Measurements from ENCODE around the gene LRRC70.

Gene LRRC70

DNA sequence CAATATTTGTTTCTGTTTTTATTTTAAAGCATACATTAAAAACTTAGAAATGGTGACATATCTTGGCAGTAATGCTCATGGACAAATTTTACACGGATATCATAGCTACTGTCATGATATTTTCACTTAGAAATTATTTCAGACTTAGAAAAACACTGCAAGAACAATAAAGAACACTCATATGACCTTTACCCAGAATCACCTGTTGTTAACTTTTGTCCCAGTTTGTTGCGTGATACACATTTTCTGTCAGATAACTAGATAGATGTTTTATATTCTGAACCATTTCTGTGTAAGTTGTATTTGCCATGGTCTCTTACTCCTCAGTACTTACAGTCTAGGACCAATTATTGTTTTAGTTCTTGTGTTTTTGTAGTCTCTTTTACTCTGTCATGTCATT lies 3.6 kb upstream of the LRRC70 start:
- DNase-seq: no peak

DNA sequence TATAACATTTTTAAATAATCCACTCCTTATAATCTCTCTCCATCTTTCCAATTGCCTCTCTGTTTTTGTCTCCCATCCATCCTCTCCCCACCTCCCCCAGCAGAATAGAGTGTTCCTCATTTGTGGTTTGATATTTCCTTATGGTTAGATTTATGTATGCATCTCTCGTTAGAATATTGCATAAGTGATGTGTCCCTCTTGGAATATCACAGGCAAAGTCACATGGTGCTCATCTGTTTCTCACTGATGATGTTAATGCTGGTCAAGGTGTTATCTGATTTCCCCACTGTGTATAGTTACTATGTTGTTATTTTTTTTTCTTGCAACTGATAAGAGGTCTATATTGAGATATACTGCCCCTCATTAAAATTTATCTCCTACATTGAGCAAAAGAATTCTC lies 3.1 kb upstream of the LRRC70 start:
- no peak for DNase-seq

DNA sequence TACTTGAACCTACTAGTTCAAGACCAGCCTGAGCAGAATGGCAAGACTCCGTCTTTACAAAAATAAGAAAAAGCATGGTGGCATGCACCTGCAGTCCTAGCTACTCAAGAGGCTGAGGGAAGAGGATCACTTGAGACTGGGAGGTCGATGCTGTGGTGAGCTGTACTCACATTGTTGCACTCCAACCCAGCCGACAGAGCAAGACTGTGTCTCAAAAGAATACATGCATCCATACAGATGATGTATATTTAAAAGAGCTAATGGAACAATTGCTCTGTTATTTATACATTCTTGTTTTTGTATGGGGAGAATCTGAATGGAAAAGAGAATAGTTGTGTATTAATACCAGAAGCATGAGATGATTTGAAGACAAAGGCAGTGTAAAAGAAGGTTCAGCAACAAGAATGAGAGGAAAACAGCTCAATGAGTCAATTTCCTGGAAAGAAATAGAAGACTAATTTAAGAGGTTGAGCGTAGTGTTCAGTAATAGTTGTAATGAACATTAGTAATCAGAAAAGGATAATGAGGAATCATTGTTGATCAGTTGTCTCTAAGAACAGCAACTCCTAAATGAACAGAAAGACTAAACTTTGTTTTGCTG lies 1.9 kb upstream of the LRRC70 start:
- DNase-seq: no peak

DNA sequence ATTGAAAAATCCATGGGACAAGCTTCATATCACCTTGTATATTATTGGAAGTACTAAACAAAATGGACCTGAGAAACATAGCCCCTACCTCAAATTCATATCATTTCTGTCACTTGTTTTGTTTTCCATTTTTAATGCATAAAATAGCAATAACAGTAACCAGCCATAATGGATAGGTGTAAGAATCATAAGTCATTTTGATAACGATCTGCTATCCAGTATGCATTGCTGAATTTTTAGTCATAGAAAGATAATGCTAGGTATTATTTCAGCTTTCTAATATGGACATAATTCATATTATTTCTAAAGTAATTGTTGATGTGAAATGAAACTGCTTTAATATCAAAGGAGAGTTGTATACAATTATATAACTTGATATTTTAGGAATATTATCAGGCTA lies 1.1 kb upstream of the LRRC70 start:
- DNase-seq: no peak

DNA sequence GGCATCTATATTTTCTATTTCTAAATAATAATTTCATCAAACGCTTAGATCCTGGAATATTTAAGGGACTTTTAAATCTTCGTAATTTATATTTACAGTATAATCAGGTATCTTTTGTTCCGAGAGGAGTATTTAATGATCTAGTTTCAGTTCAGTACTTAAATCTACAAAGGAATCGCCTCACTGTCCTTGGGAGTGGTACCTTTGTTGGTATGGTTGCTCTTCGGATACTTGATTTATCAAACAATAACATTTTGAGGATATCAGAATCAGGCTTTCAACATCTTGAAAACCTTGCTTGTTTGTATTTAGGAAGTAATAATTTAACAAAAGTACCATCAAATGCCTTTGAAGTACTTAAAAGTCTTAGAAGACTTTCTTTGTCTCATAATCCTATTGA lies 1.1 kb downstream of the LRRC70 start:
- DNase-seq: no peak

DNA sequence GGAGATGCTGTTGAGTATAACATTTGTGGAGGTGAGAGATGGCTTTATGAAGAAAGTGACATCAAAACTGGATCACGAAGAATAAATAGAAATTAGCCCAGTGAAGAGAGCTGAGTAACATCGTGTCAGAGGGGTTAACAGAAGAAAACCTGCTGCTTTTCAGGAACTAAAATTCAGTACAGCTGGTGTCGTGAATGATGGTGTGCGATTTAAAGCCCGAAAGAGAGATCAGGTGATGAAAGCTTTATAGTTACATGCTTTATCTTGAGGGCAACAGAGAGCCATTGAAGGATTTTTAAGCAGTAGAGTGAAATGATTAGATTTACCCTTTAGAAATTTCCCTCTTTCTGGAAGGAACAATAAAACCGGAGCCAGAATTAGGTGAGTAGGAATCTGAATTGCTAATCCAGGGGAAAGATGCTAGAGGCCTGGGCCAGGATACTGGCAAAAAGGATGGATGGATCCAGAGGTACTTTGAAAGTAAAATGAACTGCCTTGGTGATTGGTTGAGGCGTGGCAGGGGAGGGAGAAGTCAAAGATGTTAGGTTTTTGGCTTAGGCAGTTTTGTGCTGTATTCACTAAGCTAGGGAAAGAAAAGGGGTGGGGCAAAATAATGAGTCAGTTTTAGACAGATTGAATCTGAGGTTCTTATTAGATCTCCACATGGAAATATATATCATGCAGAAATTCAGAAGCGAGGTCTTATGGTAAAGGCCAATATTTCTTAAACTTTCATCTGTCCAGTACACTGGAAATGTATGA lies 3.4 kb downstream of the LRRC70 start:
- DNase-seq: no peak

DNA sequence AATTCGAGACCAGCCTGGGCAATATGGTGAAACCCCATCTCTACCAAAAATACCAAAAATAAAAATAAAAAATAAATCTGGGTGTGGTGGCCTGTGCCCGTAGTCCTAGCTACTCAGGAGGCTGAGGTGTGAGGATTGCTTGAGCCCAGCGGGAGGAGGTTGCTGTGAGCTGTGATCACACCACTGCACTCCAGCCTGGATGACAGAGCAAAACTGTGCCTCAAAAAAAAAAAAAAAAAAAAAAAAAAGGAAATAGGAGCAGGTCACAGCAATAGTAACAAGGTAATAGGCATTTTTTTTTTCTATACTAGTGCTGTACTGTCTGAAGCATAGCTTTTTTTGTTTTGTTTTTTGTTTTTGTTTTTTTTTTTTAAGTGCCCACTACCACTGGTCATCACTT lies 5.8 kb downstream of the LRRC70 start:
- DNase-seq: no peak

DNA sequence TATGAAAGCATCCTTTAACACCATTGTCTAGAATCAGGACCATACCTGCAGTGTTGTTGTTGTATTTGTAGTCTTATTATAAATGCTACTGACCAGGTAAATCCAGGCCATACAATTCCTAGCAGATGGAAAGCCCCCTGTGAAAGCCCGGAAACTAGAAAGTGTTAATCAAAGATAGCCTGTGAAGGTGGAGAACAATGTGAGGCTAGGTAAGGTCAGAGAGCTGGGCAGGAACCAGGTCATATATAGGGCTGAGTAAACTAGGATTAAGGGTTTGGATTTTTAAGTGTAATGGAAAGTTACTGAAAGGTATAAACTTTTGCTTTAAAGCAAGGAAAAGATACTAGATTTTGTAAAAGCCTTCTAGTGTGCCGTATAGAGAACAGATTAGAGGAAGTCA lies 6.7 kb downstream of the LRRC70 start:
- no peak for DNase-seq

DNA sequence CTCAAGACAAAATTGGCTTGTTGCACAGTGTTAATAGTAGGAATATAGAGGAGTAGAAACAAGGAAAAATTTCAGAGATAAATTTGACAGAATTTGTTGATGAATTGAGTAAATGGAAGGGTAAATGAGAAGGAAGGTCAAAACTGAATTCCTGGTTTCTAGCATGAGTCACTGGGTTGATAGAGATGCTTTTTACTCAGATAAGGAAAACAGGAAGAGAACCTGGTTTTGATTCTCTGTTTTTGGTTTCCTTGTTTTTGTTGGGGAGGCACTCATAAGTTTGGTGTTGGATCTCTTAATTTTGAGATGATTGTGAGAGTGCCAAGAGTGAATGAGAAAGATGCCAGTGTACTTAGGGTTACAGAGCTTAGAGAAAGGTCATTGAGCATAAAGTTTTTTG lies 7.1 kb downstream of the LRRC70 start:
- DNase-seq: no peak

DNA sequence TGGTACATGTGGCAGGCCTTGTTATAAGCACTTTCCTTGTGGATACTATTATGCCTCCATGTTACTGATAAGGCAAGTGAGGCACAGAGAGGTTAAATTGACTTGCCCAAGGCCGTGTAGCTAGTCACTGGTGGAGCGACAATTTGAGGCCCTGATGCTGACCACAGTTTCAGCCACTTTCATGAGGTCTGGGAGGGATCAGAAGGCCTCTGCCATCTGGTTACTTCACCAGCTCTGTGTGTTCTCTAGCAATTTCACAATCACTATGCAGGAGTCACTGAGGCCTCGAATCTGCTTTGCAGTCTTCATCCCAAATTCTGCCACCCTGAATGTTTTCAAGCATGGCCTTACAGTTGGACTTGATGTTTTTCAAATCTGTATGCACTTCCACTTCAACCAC lies 9.1 kb downstream of the LRRC70 start:
- peak; percentile 32 to 44 for DNase-seq

DNA sequence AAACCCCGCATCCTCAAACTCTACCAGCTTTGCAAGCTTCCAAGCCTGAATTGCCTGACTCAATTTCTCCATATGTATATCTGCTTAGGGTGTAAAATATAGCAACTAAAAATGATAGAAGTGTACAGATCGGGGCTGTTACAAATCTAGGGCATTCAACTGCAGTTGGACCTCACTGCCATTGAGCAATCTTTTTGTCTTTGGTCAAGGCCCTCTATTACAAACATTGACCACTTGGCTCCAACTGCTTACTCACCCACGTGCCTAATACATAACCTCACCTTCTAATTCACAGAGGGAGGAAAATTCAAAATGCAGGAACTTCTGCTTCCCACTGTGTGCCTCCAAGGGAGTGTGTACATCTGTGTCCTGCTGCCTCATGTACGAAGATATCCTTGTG lies 10.0 kb downstream of the LRRC70 start:
- no peak for DNase-seq

DNA sequence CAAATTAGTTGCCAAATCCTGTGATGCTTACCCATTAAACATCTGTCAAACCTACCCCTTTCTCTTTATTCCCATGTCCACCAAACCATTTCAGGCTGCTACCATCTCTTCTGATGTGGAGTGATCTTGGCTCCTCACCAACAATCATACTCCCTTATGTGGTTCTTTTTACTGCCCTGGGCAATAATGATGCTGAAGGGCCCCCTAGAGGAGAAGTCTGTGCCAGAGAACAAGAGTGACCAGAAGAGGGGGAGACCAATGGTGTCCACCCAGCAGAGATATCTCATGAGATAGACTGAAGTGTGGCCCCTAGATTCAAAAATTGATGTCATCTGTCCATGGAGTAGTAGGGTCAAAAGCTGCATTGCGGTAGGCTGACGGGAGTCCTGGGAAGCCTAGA lies 10.9 kb downstream of the LRRC70 start:
- no peak for DNase-seq

DNA sequence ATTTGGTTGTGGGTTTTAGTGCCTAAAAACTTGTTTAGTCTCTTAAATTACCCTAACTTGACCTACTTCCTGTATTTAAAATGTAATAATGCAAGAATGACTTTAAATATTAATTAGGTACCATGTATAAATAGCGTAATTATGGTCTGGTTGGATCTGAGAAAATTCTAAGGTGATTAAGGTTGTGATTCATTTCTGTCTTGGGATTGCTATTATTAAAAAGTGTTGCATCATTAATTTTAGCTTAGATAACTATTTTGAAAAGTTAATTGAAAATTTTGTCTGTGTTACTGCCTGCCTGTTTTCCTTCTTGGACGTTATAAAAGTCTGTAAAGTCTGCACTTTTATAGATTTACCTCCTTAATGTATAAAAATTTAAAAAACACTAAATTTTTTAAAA lies 11.8 kb downstream of the LRRC70 start:
- DNase-seq: no peak

DNA sequence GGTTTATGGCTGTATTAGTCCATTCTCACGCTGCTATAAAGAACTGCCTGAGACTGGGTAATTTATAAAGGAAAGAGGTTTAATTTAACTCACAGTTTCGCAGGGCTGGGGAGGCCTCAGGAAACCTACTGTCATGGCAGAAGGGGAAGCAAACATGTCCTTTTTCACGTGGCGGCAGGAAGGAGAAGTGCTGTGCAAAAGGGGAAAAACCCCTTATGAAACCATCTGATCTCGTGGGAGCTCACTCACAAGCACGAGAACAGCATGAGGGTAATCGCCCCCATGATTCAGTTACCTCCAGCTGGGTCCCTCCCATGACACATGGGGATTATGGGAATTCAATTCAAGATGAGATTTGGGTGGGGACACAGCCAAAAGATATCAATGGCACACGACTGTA lies 13.9 kb downstream of the LRRC70 start:
- no peak for DNase-seq

DNA sequence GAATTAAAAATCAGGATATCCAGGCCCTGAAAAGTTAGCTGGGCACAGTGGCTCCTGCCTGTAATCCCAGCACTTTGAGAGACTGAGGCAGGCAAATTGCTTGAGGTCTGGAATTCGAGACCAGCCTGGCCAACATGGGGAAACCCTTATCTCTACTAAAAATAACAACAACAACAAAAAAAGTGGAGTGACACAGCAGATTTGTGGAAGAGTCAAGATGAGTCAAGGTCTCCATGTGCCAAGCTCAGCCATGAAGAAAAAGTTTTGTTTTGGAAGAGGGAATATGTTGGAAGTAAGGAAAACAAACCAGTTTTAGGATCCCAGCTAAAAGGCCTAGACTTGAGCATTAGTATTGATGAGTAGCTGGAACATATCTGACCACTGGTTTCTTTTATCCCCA lies 14.7 kb downstream of the LRRC70 start:
- no peak for DNase-seq

DNA sequence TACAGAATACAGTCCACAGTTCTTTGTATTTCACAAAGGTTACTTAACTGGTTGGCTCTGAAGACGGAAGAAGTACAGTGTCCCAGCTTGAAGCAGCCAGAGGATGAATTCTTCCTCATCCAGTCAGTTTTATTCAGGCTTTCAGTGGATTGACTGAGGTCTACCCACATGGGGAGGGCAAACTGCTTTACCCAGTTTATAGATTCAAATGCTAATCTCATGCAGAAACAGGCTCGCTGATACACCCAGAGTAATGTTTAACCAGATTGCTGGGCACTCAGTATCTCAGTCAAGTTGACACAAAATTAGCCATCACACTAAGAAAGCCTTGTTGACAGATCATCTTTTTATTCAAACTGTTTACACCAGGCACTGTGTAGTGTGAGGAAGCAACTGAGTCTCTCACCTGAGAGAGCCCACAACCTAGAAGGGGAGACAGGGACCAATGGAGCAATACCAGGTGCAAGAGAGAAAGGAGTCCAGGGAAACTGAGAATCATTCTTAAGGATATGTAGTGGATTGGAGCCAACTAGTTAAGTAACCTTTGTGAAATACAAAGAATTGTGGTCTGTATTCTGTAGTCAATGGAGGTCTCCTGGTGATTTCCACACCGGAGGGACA lies 15.9 kb downstream of the LRRC70 start:
- no peak for DNase-seq

DNA sequence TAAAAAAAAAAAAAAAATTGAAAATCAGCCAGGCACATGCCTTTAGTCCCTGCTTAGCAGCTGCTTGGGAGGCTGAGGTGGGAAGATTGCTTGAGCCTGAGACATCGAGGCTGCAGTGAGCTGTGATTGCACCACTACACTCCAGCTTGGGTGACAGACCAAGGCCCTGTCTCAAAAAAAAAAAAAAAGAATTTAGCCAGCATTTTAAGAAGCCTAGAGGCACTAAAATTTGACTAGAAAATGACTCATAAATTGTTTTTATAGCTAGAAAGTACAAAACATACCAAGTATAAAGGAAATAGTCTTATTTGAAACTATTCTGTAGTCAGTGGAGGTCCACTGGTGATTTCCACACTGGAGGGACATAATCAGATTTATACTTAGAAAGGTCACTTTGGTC lies 17.5 kb downstream of the LRRC70 start:
- no peak for DNase-seq

DNA sequence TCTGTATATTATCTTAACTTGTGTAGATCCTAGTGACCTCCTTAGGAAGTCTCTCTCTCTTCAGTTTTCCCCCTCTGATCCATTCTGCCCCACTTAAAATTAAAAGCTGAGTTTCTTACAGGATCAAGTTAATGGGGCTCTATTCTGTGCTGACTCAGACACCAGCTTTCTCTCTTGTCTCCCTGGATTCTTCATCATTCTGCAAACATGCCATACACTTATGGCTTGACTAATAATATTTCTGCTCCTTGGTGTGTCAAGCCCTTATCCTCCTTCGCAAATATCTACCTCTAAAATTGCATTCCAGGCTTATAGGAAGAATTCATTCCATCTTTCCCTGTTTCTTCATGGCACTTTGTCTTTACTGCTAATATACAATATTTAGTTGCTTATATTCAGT lies 18.1 kb downstream of the LRRC70 start:
- DNase-seq: no peak

DNA sequence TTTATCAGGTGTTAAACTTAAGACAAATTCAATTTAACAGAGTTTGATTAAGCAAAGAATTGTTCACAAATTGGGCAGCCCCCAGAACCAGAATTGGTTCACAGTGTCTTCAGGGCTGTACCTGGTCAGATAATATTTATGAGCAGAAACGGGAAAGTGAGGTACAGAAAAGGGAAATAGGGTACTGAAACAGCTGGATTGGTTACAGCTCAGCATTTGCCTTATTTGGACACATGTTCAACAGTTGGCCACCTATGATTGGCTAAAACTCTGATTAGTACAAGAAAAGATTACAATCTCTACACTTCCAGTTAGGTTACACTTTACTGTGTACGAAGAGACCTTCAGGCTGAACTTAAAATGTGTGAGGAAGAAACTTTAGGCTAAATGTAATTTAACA lies 18.7 kb downstream of the LRRC70 start:
- DNase-seq: no peak

DNA sequence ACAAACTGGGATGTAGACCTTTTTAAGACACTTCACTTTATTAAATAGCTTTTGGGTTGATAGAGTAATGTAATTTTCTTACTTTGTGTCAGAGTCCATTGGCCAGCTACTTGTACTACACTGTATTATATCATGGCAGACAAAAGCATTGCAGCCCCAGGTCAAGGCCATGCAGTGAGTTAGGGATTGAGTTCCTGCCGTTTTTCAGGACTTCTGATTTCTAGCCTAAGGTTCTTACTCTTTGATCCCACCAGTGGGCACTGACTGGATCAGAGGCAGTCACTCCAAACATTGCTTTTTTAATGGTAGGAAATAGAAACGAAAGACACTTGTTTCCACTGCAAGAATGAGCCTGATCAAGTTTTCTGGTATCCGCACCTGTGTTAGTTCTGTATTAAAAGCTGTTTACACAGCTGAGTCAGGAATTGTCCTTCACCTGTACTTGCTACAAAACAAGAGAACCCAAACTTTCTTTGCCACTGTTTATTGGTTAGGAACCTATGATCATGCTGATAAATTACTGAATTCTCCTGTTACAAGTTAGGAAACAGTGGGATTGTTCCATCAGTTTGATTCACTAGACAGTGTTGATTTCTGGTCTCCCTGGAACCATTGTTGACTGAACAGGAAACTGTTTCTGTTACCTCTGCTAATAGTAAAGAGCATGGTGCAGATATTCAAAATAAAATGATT lies 22.1 kb downstream of the LRRC70 start:
- no peak for DNase-seq

DNA sequence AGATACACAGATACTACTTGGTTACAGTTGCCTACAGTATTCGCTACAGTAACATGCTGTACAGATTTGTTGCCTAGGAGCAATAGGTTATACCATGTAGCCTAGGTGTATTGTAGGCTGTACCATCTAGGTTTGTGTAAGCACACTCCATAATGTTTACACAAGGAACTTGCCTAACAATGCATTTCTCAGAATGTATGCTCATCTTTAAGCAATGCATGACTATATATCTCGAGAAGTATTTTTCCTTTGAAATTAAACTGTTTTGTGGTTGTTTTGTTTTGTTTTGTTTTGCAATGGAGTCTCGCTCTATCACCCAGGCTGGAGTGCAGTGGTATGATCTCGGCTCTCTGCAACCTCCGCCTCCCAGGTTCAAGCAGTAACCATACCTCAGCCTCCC lies 25.3 kb downstream of the LRRC70 start:
- no peak for DNase-seq

DNA sequence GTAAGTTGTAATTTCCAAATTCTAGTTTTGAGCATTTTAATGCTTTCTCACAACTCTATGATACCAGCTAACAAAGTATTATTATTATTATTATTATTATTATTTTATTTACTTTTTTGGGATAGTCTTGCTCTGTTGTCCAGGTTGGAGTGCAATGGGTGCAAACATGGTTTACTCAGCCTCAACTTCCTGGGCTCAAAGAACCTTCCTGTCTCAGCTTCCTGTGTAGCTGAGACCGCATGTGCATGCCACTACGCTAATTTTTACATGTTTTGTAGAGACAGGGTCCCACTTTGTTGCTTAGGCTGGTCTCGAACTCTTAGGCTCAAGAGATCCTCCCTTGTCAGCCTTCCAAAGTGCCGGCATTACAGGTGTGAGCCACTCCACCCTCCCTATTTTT lies 27.0 kb downstream of the LRRC70 start:
- DNase-seq: no peak

DNA sequence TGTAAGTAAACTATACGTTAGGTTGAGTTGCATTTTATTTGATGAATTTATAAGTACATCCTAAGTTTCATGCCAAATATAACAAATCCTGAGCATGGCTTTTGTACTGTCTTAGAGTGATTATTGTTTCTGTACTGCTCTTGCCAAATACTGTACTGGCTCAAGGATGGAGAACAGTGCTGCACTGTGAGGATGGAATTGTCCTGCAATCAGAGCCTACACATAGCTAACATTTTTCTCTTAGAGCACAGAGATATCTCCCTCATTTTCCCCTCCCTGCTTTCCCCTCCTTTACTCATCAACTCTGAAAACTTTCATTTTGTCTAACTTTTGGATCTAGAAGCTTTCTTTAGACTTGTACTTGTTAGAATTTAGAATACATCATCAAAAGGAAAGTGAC lies 28.3 kb downstream of the LRRC70 start:
- DNase-seq: no peak

DNA sequence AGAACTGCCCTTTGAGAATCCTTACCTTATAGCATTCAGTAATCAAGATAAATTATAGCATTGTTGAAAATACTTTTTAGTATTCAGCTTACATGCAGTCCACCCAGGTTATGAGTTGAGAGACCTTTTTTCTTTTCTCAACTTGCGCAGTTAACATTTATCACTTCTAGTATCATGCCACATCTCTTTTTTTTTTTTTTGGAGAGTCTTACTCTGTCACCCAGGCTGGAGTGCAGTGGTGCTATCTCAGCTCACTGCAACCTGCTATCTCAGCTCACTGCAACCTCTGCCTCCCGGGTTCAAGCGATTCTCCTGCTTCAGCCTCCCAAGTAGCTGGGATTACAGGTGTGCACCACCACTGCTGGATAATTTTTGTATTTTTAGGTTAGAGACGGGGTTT lies 29.0 kb downstream of the LRRC70 start:
- no peak for DNase-seq

All from AML-193 (cell line).